ENCODE data around the gene HOXA13.
A peak's percentile ranks its signal among the peaks of the same experiment; 100 is the strongest.

The HOXA13 gene

GRCh38 chr7:27162561-27163287, 37.2 kb downstream of the HOXA13 start:
- H4K8ac ChIP-seq (ENCODE audit: low read depth, low read length): no peak overlapping the region
- no peak overlapping the region for H3K4me3 ChIP-seq (ENCODE audit: low read length)
- H3K56ac ChIP-seq (ENCODE audit: low read length): no peak overlapping the region
- no peak overlapping the region for H2AK5ac ChIP-seq (ENCODE audit: low read length)
- no CpG with 5 or more reads among the region's 7 CpGs for WGBS (ENCODE audit: extremely low coverage, insufficient coverage, low lambda C conversion rate)
- H3K4me2 ChIP-seq (ENCODE audit: low read length): no peak overlapping the region
- no peak overlapping the region for H3K9ac ChIP-seq (ENCODE audit: low read length)
- H3K79me2 ChIP-seq (ENCODE audit: control insufficient read depth, insufficient read depth, low read length): no peaks in the 10 kb centered on the region
- H2BK120ac ChIP-seq (ENCODE audit: low read depth, low read length): no peak overlapping the region
- no peak for DNase-seq
- no peak overlapping the region for H3K27ac ChIP-seq (ENCODE audit: low read depth, low read length)
- H3K4me1 ChIP-seq (ENCODE audit: control insufficient read depth, low read depth, low read length): no peaks in the 10 kb centered on the region
- H2BK15ac ChIP-seq (replicated peaks; ENCODE audit: low read depth): no peak overlapping the region
- H2BK5ac ChIP-seq (ENCODE audit: low read length): no peak overlapping the region
- H3K36me3 ChIP-seq (ENCODE audit: control insufficient read depth, insufficient read depth, low read length): no peaks in the 10 kb centered on the region
- no peak overlapping the region for H4K5ac ChIP-seq (ENCODE audit: low read length)
- H3K79me1 ChIP-seq (ENCODE audit: low read length): no peaks in the 10 kb centered on the region
- H3K27me3 ChIP-seq (ENCODE audit: insufficient read depth, low read length, poor library complexity): peaks cover 89% of the 10 kb centered on the region
- H3K4ac ChIP-seq (ENCODE audit: low read depth, low read length): no peak overlapping the region
- H3K18ac ChIP-seq (ENCODE audit: low read length): no peak overlapping the region
- H3K23ac ChIP-seq (ENCODE audit: low read length): no peak overlapping the region

- Histone ChIP-seq H2AK5ac (ENCODE audit: low read length) (no peak overlapping the region), H2BK15ac (replicated peaks; ENCODE audit: low read depth) (no peak overlapping the region), H4K8ac (ENCODE audit: low read depth, low read length) (no peak overlapping the region), H3K56ac (ENCODE audit: low read length) (no peak overlapping the region), H3K79me2 (ENCODE audit: control insufficient read depth, insufficient read depth, low read length) (no peaks in the 10 kb centered on the region), H3K4me3 (ENCODE audit: low read length) (no peak overlapping the region), H3K27ac (ENCODE audit: low read depth, low read length) (no peak overlapping the region), H3K27me3 (ENCODE audit: insufficient read depth, low read length, poor library complexity) (peaks cover 89% of the 10 kb centered on the region), H3K36me3 (ENCODE audit: control insufficient read depth, insufficient read depth, low read length) (no peaks in the 10 kb centered on the region), H3K79me1 (ENCODE audit: low read length) (no peaks in the 10 kb centered on the region), H3K4me1 (ENCODE audit: control insufficient read depth, low read depth, low read length) (no peaks in the 10 kb centered on the region), H3K18ac (ENCODE audit: low read length) (no peak overlapping the region), H3K9ac (ENCODE audit: low read length) (no peak overlapping the region), H2BK120ac (ENCODE audit: low read depth, low read length) (no peak overlapping the region), H3K4me2 (ENCODE audit: low read length) (no peak overlapping the region), H4K5ac (ENCODE audit: low read length) (no peak overlapping the region), H3K23ac (ENCODE audit: low read length) (no peak overlapping the region), H2BK5ac (ENCODE audit: low read length) (no peak overlapping the region), H3K4ac (ENCODE audit: low read depth, low read length) (no peak overlapping the region)
- DNase-seq: no peak
- no CpG with 5 or more reads among the region's 30 CpGs for WGBS (ENCODE audit: extremely low coverage, insufficient coverage, low lambda C conversion rate)
Observed at GRCh38 chr7:27161721-27162560, 38.0 kb downstream of the HOXA13 start.

- DNase-seq: no peak
Observed at GRCh38 chr7:27161214-27161720, 38.6 kb downstream of the HOXA13 start.

GRCh38 chr7:27160546-27161213, 39.2 kb downstream of the HOXA13 start:
- Histone ChIP-seq H2BK15ac (replicated peaks; ENCODE audit: low read depth) (no peak overlapping the region), H3K4me2 (ENCODE audit: low read length) (peak overlapping the region; percentile 64), H3K79me2 (ENCODE audit: control insufficient read depth, insufficient read depth, low read length) (no peaks in the 10 kb centered on the region), H3K27ac (ENCODE audit: low read depth, low read length) (no peak overlapping the region), H3K36me3 (ENCODE audit: control insufficient read depth, insufficient read depth, low read length) (no peaks in the 10 kb centered on the region), H4K8ac (ENCODE audit: low read depth, low read length) (no peak overlapping the region), H3K4me3 (ENCODE audit: low read length) (no peak overlapping the region), H3K18ac (ENCODE audit: low read length) (no peak overlapping the region), H3K9ac (ENCODE audit: low read length) (peak overlapping the region; percentile 53), H3K56ac (ENCODE audit: low read length) (peak overlapping the region; percentile 67), H3K4me1 (ENCODE audit: control insufficient read depth, low read depth, low read length) (no peaks in the 10 kb centered on the region), H3K79me1 (ENCODE audit: low read length) (no peaks in the 10 kb centered on the region), H2AK5ac (ENCODE audit: low read length) (no peak overlapping the region), H2BK5ac (ENCODE audit: low read length) (no peak overlapping the region), H3K27me3 (ENCODE audit: insufficient read depth, low read length, poor library complexity) (peaks cover 89% of the 10 kb centered on the region), H4K5ac (ENCODE audit: low read length) (no peak overlapping the region), H3K4ac (ENCODE audit: low read depth, low read length) (no peak overlapping the region), H3K23ac (ENCODE audit: low read length) (no peak overlapping the region), H2BK120ac (ENCODE audit: low read depth, low read length) (no peak overlapping the region)
- peak; percentile 84 for DNase-seq
- no CpG with 5 or more reads among the region's 54 CpGs for WGBS (ENCODE audit: extremely low coverage, insufficient coverage, low lambda C conversion rate)

More at GRCh38 chr7:27161214-27161720, 38.6 kb downstream of the HOXA13 start:
- no peaks in the 10 kb centered on the region for H3K36me3 ChIP-seq (ENCODE audit: control insufficient read depth, insufficient read depth, low read length)
- H3K4me1 ChIP-seq (ENCODE audit: control insufficient read depth, low read depth, low read length): no peaks in the 10 kb centered on the region
- H3K79me2 ChIP-seq (ENCODE audit: control insufficient read depth, insufficient read depth, low read length): no peaks in the 10 kb centered on the region
- H3K23ac ChIP-seq (ENCODE audit: low read length): no peak overlapping the region
- H3K79me1 ChIP-seq (ENCODE audit: low read length): no peaks in the 10 kb centered on the region
- H2BK15ac ChIP-seq (replicated peaks; ENCODE audit: low read depth): no peak overlapping the region
- H2BK5ac ChIP-seq (ENCODE audit: low read length): no peak overlapping the region
- H4K8ac ChIP-seq (ENCODE audit: low read depth, low read length): no peak overlapping the region
- H3K4me3 ChIP-seq (ENCODE audit: low read length): no peak overlapping the region
- H3K56ac ChIP-seq (ENCODE audit: low read length): no peak overlapping the region
- no peak overlapping the region for H2AK5ac ChIP-seq (ENCODE audit: low read length)
- no peak overlapping the region for H3K4me2 ChIP-seq (ENCODE audit: low read length)
- peaks cover 89% of the 10 kb centered on the region for H3K27me3 ChIP-seq (ENCODE audit: insufficient read depth, low read length, poor library complexity)
- no peak overlapping the region for H3K18ac ChIP-seq (ENCODE audit: low read length)
- no peak overlapping the region for H3K27ac ChIP-seq (ENCODE audit: low read depth, low read length)
- no peak overlapping the region for H2BK120ac ChIP-seq (ENCODE audit: low read depth, low read length)
- no CpG with 5 or more reads among the region's 27 CpGs for WGBS (ENCODE audit: extremely low coverage, insufficient coverage, low lambda C conversion rate)
- H4K5ac ChIP-seq (ENCODE audit: low read length): no peak overlapping the region
- no peak overlapping the region for H3K9ac ChIP-seq (ENCODE audit: low read length)
- no peak overlapping the region for H3K4ac ChIP-seq (ENCODE audit: low read depth, low read length)

GRCh38 chr7:27160145-27160545, 39.7 kb downstream of the HOXA13 start:
- no peaks in the 10 kb centered on the region for H3K79me2 ChIP-seq (ENCODE audit: control insufficient read depth, insufficient read depth, low read length)
- no peak overlapping the region for H3K23ac ChIP-seq (ENCODE audit: low read length)
- H3K27me3 ChIP-seq (ENCODE audit: insufficient read depth, low read length, poor library complexity): peaks cover 89% of the 10 kb centered on the region
- no peak overlapping the region for H3K4me2 ChIP-seq (ENCODE audit: low read length)
- DNase-seq: no peak
- H3K18ac ChIP-seq (ENCODE audit: low read length): no peak overlapping the region
- no peak overlapping the region for H3K9ac ChIP-seq (ENCODE audit: low read length)
- no peak overlapping the region for H2BK15ac ChIP-seq (replicated peaks; ENCODE audit: low read depth)
- no peaks in the 10 kb centered on the region for H3K79me1 ChIP-seq (ENCODE audit: low read length)
- no peak overlapping the region for H2AK5ac ChIP-seq (ENCODE audit: low read length)
- H3K27ac ChIP-seq (ENCODE audit: low read depth, low read length): no peak overlapping the region
- H2BK5ac ChIP-seq (ENCODE audit: low read length): no peak overlapping the region
- no peak overlapping the region for H2BK120ac ChIP-seq (ENCODE audit: low read depth, low read length)
- no peak overlapping the region for H3K56ac ChIP-seq (ENCODE audit: low read length)
- H4K5ac ChIP-seq (ENCODE audit: low read length): no peak overlapping the region
- no peak overlapping the region for H3K4ac ChIP-seq (ENCODE audit: low read depth, low read length)
- no peak overlapping the region for H4K8ac ChIP-seq (ENCODE audit: low read depth, low read length)
- H3K36me3 ChIP-seq (ENCODE audit: control insufficient read depth, insufficient read depth, low read length): no peaks in the 10 kb centered on the region
- no peak overlapping the region for H3K4me3 ChIP-seq (ENCODE audit: low read length)
- WGBS (ENCODE audit: extremely low coverage, insufficient coverage, low lambda C conversion rate): no CpG with 5 or more reads among the region's 23 CpGs
- H3K4me1 ChIP-seq (ENCODE audit: control insufficient read depth, low read depth, low read length): no peaks in the 10 kb centered on the region
